ENCODE results near the gene CD164L2. TPM values are rescaled to one million over a fixed set of nuclear protein-coding genes. Genes with fewer than 3 reads are reported as not detected.

Gene CD164L2
- total and polyA plus RNA-seq, 2 donors (not counting 1 experiment from before 2014, with no cell fraction given) = not detected

DNA sequence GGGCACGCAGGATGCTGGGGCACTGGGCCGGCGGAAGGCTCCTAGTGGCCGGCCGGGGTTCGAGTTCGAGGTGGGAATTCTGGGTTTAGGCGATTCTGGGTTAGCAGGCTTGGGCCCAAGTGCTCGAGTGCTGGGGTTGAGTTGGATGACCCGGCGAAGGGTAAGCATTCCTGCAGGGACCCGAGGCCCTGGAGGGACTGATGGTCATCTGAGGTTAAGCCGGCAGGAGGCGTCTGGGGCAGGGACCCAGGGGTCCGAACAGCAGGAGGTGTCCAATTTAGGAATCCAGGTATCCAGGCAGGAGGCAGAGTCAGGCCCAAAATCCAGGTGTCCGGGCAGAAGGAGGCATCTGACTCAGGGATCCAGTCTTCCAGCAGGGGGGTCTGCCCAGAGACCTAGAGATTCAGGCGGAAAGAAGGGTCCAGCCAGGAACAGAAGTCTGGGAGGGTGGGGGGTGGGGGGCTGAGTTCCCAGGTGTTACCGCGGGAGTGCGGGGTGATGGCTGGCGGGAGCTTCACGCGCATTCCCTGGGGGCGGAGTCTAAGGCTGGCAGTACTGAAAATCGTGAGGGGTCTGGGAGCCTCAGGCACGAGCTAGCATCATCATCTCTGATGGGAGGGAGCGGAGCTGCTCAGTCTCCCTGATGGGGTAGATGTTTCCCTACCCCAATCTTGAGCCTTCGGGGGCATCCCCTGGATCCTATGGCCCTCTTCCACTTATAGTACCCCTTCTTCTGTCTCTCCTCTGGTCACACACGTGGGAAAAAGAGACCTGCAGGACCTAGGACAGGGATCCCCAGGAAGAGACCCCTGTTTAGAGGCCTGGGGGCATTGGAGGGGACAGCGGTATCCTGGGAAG lies 9.9 kb upstream of the CD164L2 start:
- peak overlapping the region in 1 of 2 donors; percentile 50 for H3K27ac ChIP-seq (ENCODE audit: low read length in 2 of 2)
- H3K27ac Mint-ChIP-seq = peak overlapping the region; percentile 26

More for the DNA sequence above, 9.9 kb upstream of the CD164L2 start:
- H3K79me2 ChIP-seq (ENCODE audit: control insufficient read depth, insufficient read depth, low read length) = no peaks in the 10 kb centered on the region
- H2AFZ ChIP-seq (ENCODE audit: insufficient read depth, low read depth, low read length, poor library complexity, severe bottlenecking) = peak overlapping the region; percentile 75
- Mint-ChIP-seq H3K4me3 (peak overlapping the region; percentile 75), H3K9me3 (ENCODE audit: insufficient read depth) (no peaks in the 10 kb centered on the region), H3K4me1 (peaks cover 22% of the 10 kb centered on the region), H3K27me3 (peaks cover 3% of the 10 kb centered on the region)
- ATAC-seq (ENCODE audit: low read depth) (no peak), DNase-seq (peak; percentile 40)
- ChIA-PET POLR2A (no interaction called here), CTCF (interaction anchor here (0.7 to 7.8 kb wide), 5 partner anchors 36 to 291 kb away, joined by 3 to 402 read pairs (median 6); partner anchors contain the start of gene AHDC1)
- no peaks in the 10 kb centered on the region for H4K20me1 ChIP-seq (ENCODE audit: control insufficient read depth, insufficient read depth, low read length, poor library complexity, severe bottlenecking)
- peak overlapping the region; percentile 96 for H3K4me2 ChIP-seq (replicated peaks; ENCODE audit: low read depth, low read length, poor library complexity, severe bottlenecking)
- WGBS (ENCODE audit: insufficient coverage) = 26% methylated on average over 20 of the region's 30 CpGs
- H3K4me3 ChIP-seq (ENCODE audit: control extremely low read depth in 1 of 5, extremely low read depth in 1 of 5, insufficient read depth in 1 of 5, low read depth in 2 of 5, low read length in 4 of 5) = peak overlapping the region in 4 of 5 experiments; percentile 34 to 60 (median 56)
- H3K9ac ChIP-seq (ENCODE audit: low read length) = peak overlapping the region; percentile 68
- H3K4me1 ChIP-seq (ENCODE audit: control insufficient read depth in 2 of 2, insufficient read depth in 2 of 2, low read length in 2 of 2) = peaks cover 12 to 24% of the 10 kb centered on the region in 2 donors
- no peaks in the 10 kb centered on the region for H3K36me3 ChIP-seq (replicated peaks in 1 of 2; ENCODE audit: control extremely low read depth in 1 of 2, control insufficient read depth in 1 of 2, extremely low read depth in 1 of 2, insufficient read depth in 2 of 2, low read length in 1 of 2)
- intact Hi-C loops (cut with micrococcal nuclease) = loop anchor here (1.0 to 10.0 kb wide), 4 partner anchors 158 to 294 kb away; partner anchors contain the start of genes AHDC1 and WDTC1
- TF ChIP-seq, protein P1, sequence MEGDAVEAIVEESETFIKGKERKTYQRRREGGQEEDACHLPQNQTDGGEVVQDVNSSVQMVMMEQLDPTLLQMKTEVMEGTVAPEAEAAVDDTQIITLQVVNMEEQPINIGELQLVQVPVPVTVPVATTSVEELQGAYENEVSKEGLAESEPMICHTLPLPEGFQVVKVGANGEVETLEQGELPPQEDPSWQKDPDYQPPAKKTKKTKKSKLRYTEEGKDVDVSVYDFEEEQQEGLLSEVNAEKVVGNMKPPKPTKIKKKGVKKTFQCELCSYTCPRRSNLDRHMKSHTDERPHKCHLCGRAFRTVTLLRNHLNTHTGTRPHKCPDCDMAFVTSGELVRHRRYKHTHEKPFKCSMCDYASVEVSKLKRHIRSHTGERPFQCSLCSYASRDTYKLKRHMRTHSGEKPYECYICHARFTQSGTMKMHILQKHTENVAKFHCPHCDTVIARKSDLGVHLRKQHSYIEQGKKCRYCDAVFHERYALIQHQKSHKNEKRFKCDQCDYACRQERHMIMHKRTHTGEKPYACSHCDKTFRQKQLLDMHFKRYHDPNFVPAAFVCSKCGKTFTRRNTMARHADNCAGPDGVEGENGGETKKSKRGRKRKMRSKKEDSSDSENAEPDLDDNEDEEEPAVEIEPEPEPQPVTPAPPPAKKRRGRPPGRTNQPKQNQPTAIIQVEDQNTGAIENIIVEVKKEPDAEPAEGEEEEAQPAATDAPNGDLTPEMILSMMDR (IDR thresholded peaks at IDR 0.05) = no peak
- TF ChIP-seq EZH2 (IDR thresholded peaks at IDR 0.05; ENCODE audit: borderline replicate concordance, insufficient read depth, low read depth, low read length, poor library complexity, severe bottlenecking) = no peak
- no peaks in the 10 kb centered on the region for H3K9me3 ChIP-seq (ENCODE audit: control extremely low read depth in 1 of 3, control insufficient read depth in 2 of 3, insufficient read depth in 1 of 3, low read length in 2 of 3)
- no peaks in the 10 kb centered on the region for H3K27me3 ChIP-seq (replicated peaks in 1 of 4; ENCODE audit: control extremely low read depth in 1 of 4, control insufficient read depth in 3 of 4, insufficient read depth in 4 of 4, low read length in 3 of 4)
